ENCODE results near the gene NTNG2.

The NTNG2 gene

GRCh38 chr9:132228062-132228461 lies 66.2 kb downstream of the NTNG2 start:
- no peak for TF ChIP-seq ZFX (IDR thresholded peaks at IDR 0.05; ENCODE audit: borderline replicate concordance)
- no peak for TF ChIP-seq CTCF (IDR thresholded peaks at IDR 0.05)
- no peak overlapping the region for H3K27ac ChIP-seq

GRCh38 chr9:132230605-132231004 lies 68.7 kb downstream of the NTNG2 start:
- TF ChIP-seq CTCF (IDR thresholded peaks at IDR 0.05) (no peak), ZFX (IDR thresholded peaks at IDR 0.05; ENCODE audit: borderline replicate concordance) (no peak)
- no peak overlapping the region for H3K27ac ChIP-seq

GRCh38 chr9:132231019-132231701 lies 69.3 kb downstream of the NTNG2 start:
- no peak for TF ChIP-seq CTCF (IDR thresholded peaks at IDR 0.05)
- no peak for TF ChIP-seq ZFX (IDR thresholded peaks at IDR 0.05; ENCODE audit: borderline replicate concordance)

GRCh38 chr9:132232522-132232921 lies 70.7 kb downstream of the NTNG2 start:
- no peak for TF ChIP-seq ZFX (IDR thresholded peaks at IDR 0.05; ENCODE audit: borderline replicate concordance)
- H3K27ac ChIP-seq: no peak overlapping the region

More at GRCh38 chr9:132231019-132231701, 69.3 kb downstream of the NTNG2 start:
- no peak overlapping the region for H3K27ac ChIP-seq

- TF ChIP-seq CTCF (IDR thresholded peaks at IDR 0.05) (no peak), ZFX (IDR thresholded peaks at IDR 0.05; ENCODE audit: borderline replicate concordance) (no peak)
Measured at GRCh38 chr9:132233138-132233537, 71.3 kb downstream of the NTNG2 start.

GRCh38 chr9:132234535-132234934 lies 72.7 kb downstream of the NTNG2 start:
- TF ChIP-seq ZFX (IDR thresholded peaks at IDR 0.05; ENCODE audit: borderline replicate concordance): no peak
- no peak for TF ChIP-seq CTCF (IDR thresholded peaks at IDR 0.05)

More at GRCh38 chr9:132233138-132233537, 71.3 kb downstream of the NTNG2 start:
- H3K27ac ChIP-seq: no peak overlapping the region

GRCh38 chr9:132235125-132235524 lies 73.3 kb downstream of the NTNG2 start:
- H3K27ac ChIP-seq: no peak overlapping the region
- no peak for TF ChIP-seq ZFX (IDR thresholded peaks at IDR 0.05; ENCODE audit: borderline replicate concordance)
- TF ChIP-seq CTCF (IDR thresholded peaks at IDR 0.05): no peak

More at GRCh38 chr9:132234535-132234934, 72.7 kb downstream of the NTNG2 start:
- H3K27ac ChIP-seq: no peak overlapping the region
